Activated T-helper 1 cell treated with Interleukin-2 at 50 U/mL for 16 hours (primary cell): ENCODE measurements around the gene VPS4B.
"Not testable (repeated sequence)": the region's sequence is repeated elsewhere in the genome, so short reads cannot be mapped to it uniquely, and the experiment has no call there.

Experiments
- DNase-seq: peaks from one replicate; pipeline ENCODE4 v3.0.0-alpha.2; 2020; ENCODE audit warnings: low read depth

Gene VPS4B

GRCh38 chr18:63422087-63422863 is at the start of gene VPS4B:
Gene VPS4B, minus strand, starts transcription at chr18:63422476. Its CDS starts 217 bp downstream, at chr18:63422259.
- peak; percentile 100 for DNase-seq

GRCh38 chr18:63470751-63471150 is 48.5 kb upstream of the VPS4B start:
- DNase-seq: no peak

GRCh38 chr18:63468575-63468974 is 46.3 kb upstream of the VPS4B start:
- DNase-seq: no peak

GRCh38 chr18:63467699-63468098 is 45.4 kb upstream of the VPS4B start:
- no peak for DNase-seq

- DNase-seq: no peak
These were observed 42.8 kb upstream of the VPS4B start for GRCh38 chr18:63465059-63465458.

- DNase-seq: no peak
These were observed 42.2 kb upstream of the VPS4B start for GRCh38 chr18:63464434-63464833.

GRCh38 chr18:63460414-63460813 is 38.1 kb upstream of the VPS4B start:
- no peak for DNase-seq

GRCh38 chr18:63457977-63458376 is 35.7 kb upstream of the VPS4B start:
- DNase-seq: no peak

- no peak for DNase-seq
These were observed 32.2 kb upstream of the VPS4B start for GRCh38 chr18:63454497-63454896.

GRCh38 chr18:63452751-63453150 is 30.5 kb upstream of the VPS4B start:
- not testable (repeated sequence) for DNase-seq

- no peak for DNase-seq
These were observed 29.8 kb upstream of the VPS4B start for GRCh38 chr18:63451799-63452660.

GRCh38 chr18:63449426-63449825 is 27.1 kb upstream of the VPS4B start:
- DNase-seq: no peak

GRCh38 chr18:63447066-63447465 is 24.8 kb upstream of the VPS4B start:
- DNase-seq: no peak

- DNase-seq: no peak
These were observed 24.0 kb upstream of the VPS4B start for GRCh38 chr18:63446266-63446665.

- DNase-seq: no peak
These were observed 22.8 kb upstream of the VPS4B start for GRCh38 chr18:63445037-63445436.

- DNase-seq: no peak
These were observed 22.3 kb upstream of the VPS4B start for GRCh38 chr18:63444580-63444979.

GRCh38 chr18:63443829-63444228 is 21.6 kb upstream of the VPS4B start:
- DNase-seq: no peak

- no peak for DNase-seq
These were observed 18.6 kb upstream of the VPS4B start for GRCh38 chr18:63440881-63441280.

- no peak for DNase-seq
These were observed 17.9 kb upstream of the VPS4B start for GRCh38 chr18:63440219-63440618.

- peak; percentile 3 for DNase-seq
These were observed 17.1 kb upstream of the VPS4B start for GRCh38 chr18:63439334-63439733.

GRCh38 chr18:63438181-63438580 is 15.9 kb upstream of the VPS4B start:
- DNase-seq: no peak

GRCh38 chr18:63433334-63433866 is 11.1 kb upstream of the VPS4B start:
- no peak for DNase-seq

GRCh38 chr18:63431180-63431579 is 8.9 kb upstream of the VPS4B start:
- DNase-seq: no peak
